Measurements from ENCODE around the gene TYRO3.

DNA sequence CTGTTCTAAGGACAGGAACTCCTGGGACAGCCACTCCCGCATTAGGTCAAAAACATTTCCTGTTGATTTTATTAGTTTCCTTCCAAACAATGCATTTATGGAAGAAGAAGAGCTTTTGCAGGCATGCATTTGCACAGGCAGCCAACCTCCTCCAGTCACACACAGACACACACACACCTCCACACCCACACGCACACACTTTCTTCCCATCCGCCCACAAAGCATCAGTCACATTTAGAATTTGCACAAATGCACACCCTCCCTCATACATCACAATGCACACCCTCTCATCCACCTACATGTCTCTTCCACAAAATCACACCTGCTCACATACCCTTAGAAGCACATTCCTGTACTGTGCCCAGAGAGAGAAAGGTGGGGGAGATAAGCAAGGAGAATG is 4.1 kb upstream of the TYRO3 start:
- TF ChIP-seq, protein P1, sequence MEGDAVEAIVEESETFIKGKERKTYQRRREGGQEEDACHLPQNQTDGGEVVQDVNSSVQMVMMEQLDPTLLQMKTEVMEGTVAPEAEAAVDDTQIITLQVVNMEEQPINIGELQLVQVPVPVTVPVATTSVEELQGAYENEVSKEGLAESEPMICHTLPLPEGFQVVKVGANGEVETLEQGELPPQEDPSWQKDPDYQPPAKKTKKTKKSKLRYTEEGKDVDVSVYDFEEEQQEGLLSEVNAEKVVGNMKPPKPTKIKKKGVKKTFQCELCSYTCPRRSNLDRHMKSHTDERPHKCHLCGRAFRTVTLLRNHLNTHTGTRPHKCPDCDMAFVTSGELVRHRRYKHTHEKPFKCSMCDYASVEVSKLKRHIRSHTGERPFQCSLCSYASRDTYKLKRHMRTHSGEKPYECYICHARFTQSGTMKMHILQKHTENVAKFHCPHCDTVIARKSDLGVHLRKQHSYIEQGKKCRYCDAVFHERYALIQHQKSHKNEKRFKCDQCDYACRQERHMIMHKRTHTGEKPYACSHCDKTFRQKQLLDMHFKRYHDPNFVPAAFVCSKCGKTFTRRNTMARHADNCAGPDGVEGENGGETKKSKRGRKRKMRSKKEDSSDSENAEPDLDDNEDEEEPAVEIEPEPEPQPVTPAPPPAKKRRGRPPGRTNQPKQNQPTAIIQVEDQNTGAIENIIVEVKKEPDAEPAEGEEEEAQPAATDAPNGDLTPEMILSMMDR (IDR thresholded peaks at IDR 0.05) = no peak
- TF ChIP-seq EP300 (IDR thresholded peaks at IDR 0.05) = no peak
- TF ChIP-seq POLR2A (IDR thresholded peaks at IDR 0.05) = no peak
